Common myeloid progenitor, CD34-positive (primary cell): ENCODE data around the gene MGLL.

ENCODE experiments used
- CTCF ChIA-PET: fragments of 350-600 bp; sonication (Branson Sonifier 250); formaldehyde crosslinking; loops from one replicate; lab custom pipeline; 2021; ENCODE audit warnings: antibody characterized with exemption; lab: Charles Lee
- POLR2A ChIA-PET: fragments of 350-600 bp; sonication (Branson Sonifier 250); formaldehyde crosslinking; loops from one replicate; lab custom pipeline; 2021; ENCODE audit warnings: antibody characterized with exemption; lab: Charles Lee
- DNase-seq, 3 donors: peaks; one replicate each; pipeline versions ENCODE4 v3.0.0 to v3.0.0-alpha.2; 2013
- H3K27ac ChIP-seq, 2 experiments: 1 replicate in 1 of 2; 2 replicates in 1 of 2; pipeline ENCODE4 v1.7.0; 2013; ENCODE audit warnings: inconsistent platforms in 2 of 2, low read length in 2 of 2, mild to moderate bottlenecking in 2 of 2, low read depth in 1 of 2, moderate library complexity in 1 of 2; ENCODE audit not compliant: severe bottlenecking in 2 of 2, insufficient read depth in 1 of 2, poor library complexity in 1 of 2
- H3K27me3 ChIP-seq, 5 experiments: replicated peaks in 2 of 5; 1 replicate in 3 of 5; 2 replicates in 2 of 5; pipeline versions ENCODE4 v1.6.1 to v1.7.0; 2013; ENCODE audit warnings: low read length in 4 of 5, mild to moderate bottlenecking in 2 of 5, moderate library complexity in 2 of 5, inconsistent platforms in 1 of 5; ENCODE audit not compliant: insufficient read depth in 5 of 5, control insufficient read depth in 4 of 5
- H3K36me3 ChIP-seq, 4 experiments: 1 replicate in 2 of 4; 2 replicates in 2 of 4; pipeline versions ENCODE4 v1.6.1 to v1.7.0; 2013; ENCODE audit warnings: low read length in 3 of 4, control low read depth in 1 of 4, mild to moderate bottlenecking in 1 of 4; ENCODE audit not compliant: control insufficient read depth in 4 of 4, insufficient read depth in 4 of 4
- H3K4me1 ChIP-seq, 4 experiments: 1 replicate in 3 of 4; 2 replicates in 1 of 4; pipeline versions ENCODE4 v1.6.1 to v1.7.1; 2013; ENCODE audit warnings: low read length in 3 of 4, mild to moderate bottlenecking in 3 of 4, control low read depth in 1 of 4, inconsistent platforms in 1 of 4, moderate library complexity in 1 of 4; ENCODE audit not compliant: control insufficient read depth in 4 of 4, insufficient read depth in 4 of 4; ENCODE audit errors: control extremely low read depth in 1 of 4
- H3K4me3 ChIP-seq, 7 experiments: 1 replicate in 4 of 7; 2 replicates in 3 of 7; pipeline versions ENCODE4 v1.5.1 to v1.7.0; 2013; ENCODE audit warnings: mild to moderate bottlenecking in 7 of 7, low read length in 6 of 7, moderate library complexity in 6 of 7, inconsistent platforms in 2 of 7, low read depth in 2 of 7, control low read depth in 1 of 7; ENCODE audit not compliant: insufficient read depth in 4 of 7, control insufficient read depth in 1 of 7; ENCODE audit errors: extremely low read depth in 1 of 7
- H3K9me3 ChIP-seq, 5 experiments: 1 replicate in 4 of 5; 2 replicates in 1 of 5; pipeline versions ENCODE4 v1.6.1 to v1.7.1; 2013; ENCODE audit warnings: low read length in 4 of 5, mild to moderate bottlenecking in 2 of 5, inconsistent platforms in 1 of 5, low read depth in 1 of 5, moderate library complexity in 1 of 5; ENCODE audit not compliant: control insufficient read depth in 4 of 5, insufficient read depth in 2 of 5; ENCODE audit errors: control extremely low read depth in 1 of 5
- WGBS: methylation state at CpG from one replicate; pipeline ENCODE4 v1.1.5; 2013; ENCODE audit not compliant: insufficient coverage; 5-methylcytosine and 5-hydroxymethylcytosine counted together

MGLL gene

DNA sequence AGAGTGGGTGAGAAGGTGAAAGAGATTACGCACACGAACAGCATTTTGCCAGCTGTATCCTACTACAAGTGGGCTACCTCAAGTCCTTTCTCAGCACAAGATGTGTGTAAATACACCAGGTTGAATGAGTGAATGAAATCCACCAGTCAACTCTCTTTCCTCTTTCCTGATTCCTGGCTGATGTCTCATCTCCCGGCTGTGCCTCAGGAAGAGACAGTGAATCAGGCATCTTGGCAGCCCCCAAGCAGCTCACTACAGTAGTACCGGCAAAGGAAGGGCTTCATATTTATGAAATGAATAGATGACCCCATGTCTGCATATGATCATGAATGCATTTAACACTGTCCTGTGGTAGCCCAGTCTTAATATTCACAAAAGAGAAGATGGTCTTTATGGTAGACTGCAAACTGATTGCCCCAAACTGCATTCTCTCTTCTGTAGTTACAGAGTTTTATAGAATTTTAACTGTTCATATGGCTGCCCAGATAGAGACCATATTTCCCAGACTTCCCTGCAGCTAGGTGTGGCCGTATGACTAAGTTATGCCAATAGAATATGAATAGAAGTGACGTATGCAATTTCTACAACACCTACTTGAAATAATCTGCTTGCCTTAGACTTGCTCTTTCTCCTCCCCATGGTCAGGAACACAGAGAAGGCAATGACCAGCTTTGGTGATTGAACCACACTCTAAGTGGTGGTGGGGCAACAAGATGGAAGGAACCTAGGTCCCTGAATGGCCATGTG lies 22.7 kb downstream of the MGLL start:
- H3K27ac ChIP-seq: peak overlapping the region; percentile 89 to 90
- H3K27me3 ChIP-seq: no peaks in the 10 kb centered on the region
- WGBS: 66% methylated on average over 4 of the region's 6 CpGs
- peak overlapping the region in 2 of 7 experiments; percentile 8 to 41 for H3K4me3 ChIP-seq
- ChIA-PET CTCF (interaction anchor here (0.8 to 2.5 kb wide), 7 partner anchors 9 to 39 kb away, joined by 3 to 11 read pairs (median 4); partner anchors contain the start of gene MGLL), POLR2A (interaction anchor here (0.6 to 1.4 kb wide), 6 partner anchors 11 to 63 kb away, joined by 3 to 4 read pairs (median 3); partner anchors contain the start of gene MGLL)
- peaks cover 0 to 40% (median 26%) of the 10 kb centered on the region in 4 experiments for H3K36me3 ChIP-seq
- DNase-seq: no peak
- no peaks in the 10 kb centered on the region for H3K9me3 ChIP-seq
- H3K4me1 ChIP-seq: peaks cover 13 to 72% (median 61%) of the 10 kb centered on the region in 4 experiments

DNA sequence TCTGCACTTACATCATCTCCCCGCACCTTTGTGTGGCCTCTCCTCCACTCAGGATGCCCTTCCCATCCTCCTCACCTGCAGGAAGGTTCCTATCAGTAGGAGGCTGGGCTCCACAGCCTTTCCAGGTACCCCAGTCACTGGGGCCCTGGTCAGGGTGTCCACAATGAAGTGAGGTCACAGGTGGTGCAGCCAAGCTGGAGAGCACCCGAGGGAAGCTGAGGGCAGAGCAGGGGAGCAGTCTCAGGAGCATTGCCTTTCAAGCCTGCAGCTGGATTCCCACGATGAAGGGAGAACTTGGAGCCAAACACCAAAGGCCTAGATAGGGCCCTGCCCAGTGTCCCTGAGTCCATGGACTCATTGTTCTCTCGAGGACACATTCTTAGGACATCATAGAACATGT lies 23.6 kb downstream of the MGLL start:
- POLR2A ChIA-PET: no interaction called here
- CTCF ChIA-PET: interaction anchor here (0.9 to 2.5 kb wide), 7 partner anchors 8 to 38 kb away, joined by 3 to 11 read pairs (median 4); partner anchors contain the start of gene MGLL
- H3K36me3 ChIP-seq: peaks cover 0 to 43% (median 28%) of the 10 kb centered on the region in 4 experiments
- 94% methylated on average over 4 of the region's 4 CpGs for WGBS
- H3K4me1 ChIP-seq: peaks cover 13 to 65% (median 52%) of the 10 kb centered on the region in 4 experiments
- peak overlapping the region in 1 of 2 experiments; percentile 90 for H3K27ac ChIP-seq
- H3K27me3 ChIP-seq: no peaks in the 10 kb centered on the region
- no peak overlapping the region for H3K4me3 ChIP-seq
- no peaks in the 10 kb centered on the region for H3K9me3 ChIP-seq
- DNase-seq: no peak

DNA sequence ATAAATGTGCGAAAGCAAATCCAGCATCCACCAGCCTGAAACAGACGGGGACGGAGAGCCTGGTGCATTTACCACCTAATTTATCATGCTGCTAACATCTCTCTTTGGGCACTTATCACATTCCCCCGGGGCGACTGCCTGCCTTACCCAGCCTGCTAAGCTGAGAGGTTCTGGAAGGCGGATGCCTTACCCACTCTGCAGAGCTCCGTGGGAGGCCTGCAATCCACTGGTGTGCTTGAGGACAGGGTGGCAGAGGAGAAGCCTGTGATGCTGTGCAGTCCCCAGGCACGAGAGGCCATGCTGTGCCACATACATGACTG lies 25.5 kb downstream of the MGLL start:
- ChIA-PET CTCF (interaction anchor here (1.2 to 1.5 kb wide), 2 partner anchors 12 to 34 kb away, joined by 4 read pairs; no protein-coding TSS in a partner anchor), POLR2A (interaction anchor here (0.5 to 0.6 kb wide), 2 partner anchors 25 to 172 kb away, joined by 3 to 4 read pairs; no protein-coding TSS in a partner anchor)
- H3K27ac ChIP-seq: no peak overlapping the region
- H3K4me3 ChIP-seq: no peak overlapping the region
- no peaks in the 10 kb centered on the region for H3K9me3 ChIP-seq
- peaks cover 0 to 40% (median 27%) of the 10 kb centered on the region in 4 experiments for H3K36me3 ChIP-seq
- WGBS: 96% methylated on average over 7 of the region's 8 CpGs
- H3K4me1 ChIP-seq: peaks cover 13 to 52% (median 39%) of the 10 kb centered on the region in 4 experiments
- no peaks in the 10 kb centered on the region for H3K27me3 ChIP-seq
- no peak for DNase-seq

DNA sequence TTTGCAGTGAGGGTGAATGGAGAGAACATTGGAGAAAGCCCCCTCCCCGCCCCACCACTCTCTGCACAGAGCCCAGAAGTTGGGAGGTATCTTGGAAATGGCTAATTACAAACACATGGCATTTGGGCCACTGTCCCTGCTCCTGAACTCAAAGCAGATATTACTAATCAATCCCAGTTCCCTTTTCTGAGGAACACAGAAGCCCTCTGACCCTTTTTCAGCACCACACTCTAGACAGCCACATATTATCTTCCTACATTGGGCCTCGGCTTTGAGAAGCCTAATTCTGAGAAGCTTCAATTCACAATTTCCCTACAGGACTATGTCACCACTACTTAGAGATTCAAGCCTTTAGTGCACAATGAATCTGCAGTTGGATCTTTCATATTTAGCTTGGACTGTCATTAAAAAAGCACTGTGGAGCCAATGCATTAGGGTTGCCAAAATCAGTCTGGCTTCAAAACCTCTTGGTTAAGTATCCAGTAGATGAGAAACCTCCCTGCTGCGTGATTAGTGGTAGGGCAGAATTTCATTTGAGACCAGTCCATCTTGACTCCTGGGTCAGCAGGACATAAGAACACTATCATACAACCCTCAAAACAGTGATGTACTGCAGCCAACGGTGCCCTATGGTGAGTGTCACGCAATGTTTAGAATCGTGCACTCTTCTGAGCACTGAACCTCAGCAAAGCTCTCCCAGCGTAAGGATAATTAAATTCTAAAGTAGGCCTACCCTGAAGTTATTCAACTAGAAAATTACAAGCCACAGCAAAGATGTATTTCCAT lies 26.1 kb downstream of the MGLL start:
- Histone ChIP-seq H3K4me1 (peaks cover 13 to 55% (median 43%) of the 10 kb centered on the region in 4 experiments), H3K27ac (no peak overlapping the region), H3K9me3 (no peaks in the 10 kb centered on the region), H3K36me3 (peaks cover 0 to 40% (median 27%) of the 10 kb centered on the region in 4 experiments), H3K27me3 (no peaks in the 10 kb centered on the region), H3K4me3 (no peak overlapping the region)
- ChIA-PET CTCF (interaction anchor here (1.2 kb wide), 1 partner anchor 13 kb away, joined by 4 read pairs; no protein-coding TSS in a partner anchor), POLR2A (interaction anchor here (0.5 kb wide), 1 partner anchor 173 kb away, joined by 4 read pairs; no protein-coding TSS in a partner anchor)
- DNase-seq: no peak
- WGBS: 93% methylated on average over 6 of the region's 7 CpGs

DNA sequence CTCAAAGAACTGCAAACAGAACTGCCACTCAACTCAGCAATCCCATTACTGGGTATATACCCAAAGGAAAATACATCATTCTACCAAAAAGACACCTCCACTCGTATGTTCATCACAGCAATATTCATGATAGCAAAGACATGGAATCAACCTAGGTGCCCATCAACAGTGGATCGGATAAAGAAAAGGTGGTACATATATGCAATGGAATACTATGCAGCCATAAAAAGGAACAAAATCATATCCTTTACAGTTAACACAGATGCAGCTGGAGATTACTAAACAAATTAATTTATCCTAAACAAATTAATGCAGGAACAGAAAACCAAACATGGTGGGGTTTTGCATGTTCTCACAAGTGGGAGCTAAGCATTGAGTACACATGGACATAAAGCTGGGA lies 27.3 kb downstream of the MGLL start:
- H3K27me3 ChIP-seq: no peaks in the 10 kb centered on the region

GRCh38 chr3:127794402-127794801 lies 27.9 kb downstream of the MGLL start:
- H3K27ac ChIP-seq: no peak overlapping the region
- H3K27me3 ChIP-seq: no peaks in the 10 kb centered on the region
- H3K4me3 ChIP-seq: no peak overlapping the region
- CTCF ChIA-PET: interaction anchor here (1.2 to 13.2 kb wide), 3 partner anchors 28 to 44 kb away, joined by 4 to 109 read pairs (median 82); partner anchors contain the start of gene MGLL
- peaks cover 0 to 49% (median 36%) of the 10 kb centered on the region in 4 experiments for H3K4me1 ChIP-seq
- peak in 2 of 3 donors; percentile 34 to 46 for DNase-seq
- POLR2A ChIA-PET: no interaction called here
- H3K9me3 ChIP-seq: no peaks in the 10 kb centered on the region
- H3K36me3 ChIP-seq: peaks cover 0 to 40% (median 26%) of the 10 kb centered on the region in 4 experiments
- WGBS: 100% methylated on average over 1 of the region's 2 CpGs

More for the DNA sequence above, 27.3 kb downstream of the MGLL start:
- CTCF ChIA-PET: no interaction called here
- Histone ChIP-seq H3K4me1 (peaks cover 4 to 55% (median 41%) of the 10 kb centered on the region in 4 experiments), H3K36me3 (peaks cover 0 to 42% (median 27%) of the 10 kb centered on the region in 4 experiments), H3K27ac (no peak overlapping the region), H3K9me3 (no peaks in the 10 kb centered on the region), H3K4me3 (no peak overlapping the region)
- POLR2A ChIA-PET: no interaction called here
- no peak for DNase-seq
- no CpG with 5 or more reads among the region's 2 CpGs for WGBS
